Tibial nerve (tissue), 4 donors: Measurements from ENCODE around the gene PGBD4. TPM values are rescaled to one million over a fixed set of nuclear protein-coding genes. Genes with fewer than 3 reads are reported as not detected.

ENCODE experiments used
- DNase-seq, 2 donors: peaks; one replicate each; pipeline ENCODE4 v3.0.0-alpha.2; 2019; ENCODE audit warnings: low spot score in 2 of 2
- H3K27ac ChIP-seq, 4 donors: fragments of 200-600 bp; sonication (generic) in 3 of 4; one replicate each; pipeline ENCODE4 v1.5.1; 2017 to 2019; ENCODE audit warnings: mild to moderate bottlenecking in 1 of 4
- H3K27me3 ChIP-seq, 2 donors: fragments of 200-600 bp; sonication (generic) in 1 of 2; one replicate each; pipeline versions ENCODE4 v1.5.1 to v1.6.0; 2017 to 2019
- H3K36me3 ChIP-seq, 3 donors: fragments of 200-600 bp; sonication (generic); one replicate each; pipeline ENCODE4 v1.5.1; 2018 to 2019
- H3K4me1 ChIP-seq, 4 donors: fragments of 200-600 bp; sonication (generic) in 3 of 4; one replicate each; pipeline ENCODE4 v1.5.1; 2017 to 2019
- H3K4me3 ChIP-seq, 4 donors: fragments of 200-600 bp; sonication (generic) in 3 of 4; one replicate each; pipeline ENCODE4 v1.5.1; 2017 to 2019; ENCODE audit warnings: mild to moderate bottlenecking in 1 of 4, moderate library complexity in 1 of 4
- H3K9me3 ChIP-seq, 4 donors: fragments of 200-600 bp; sonication (generic) in 3 of 4; one replicate each; pipeline ENCODE4 v1.5.1; 2017 to 2019
- CTCF ChIP-seq, 5 experiments: fragments of 200-600 bp in 3 of 5; fragments of 450-650 bp in 2 of 5; sonication (generic) in 3 of 5; IDR thresholded peaks; one replicate each; pipeline ENCODE4 v1.5.1; 2016 to 2019; ENCODE audit warnings: antibody characterized with exemption in 5 of 5, mild to moderate bottlenecking in 3 of 5, moderate library complexity in 2 of 5
- EP300 ChIP-seq, 2 donors: sonication (generic); formaldehyde crosslinking; IDR thresholded peaks; one replicate each; pipeline ENCODE4 v1.6.1; 2017; ENCODE audit warnings: antibody characterized with exemption in 2 of 2, mild to moderate bottlenecking in 1 of 2
- POLR2A ChIP-seq, 2 donors: fragments of 450-650 bp; IDR thresholded peaks; one replicate each; pipeline ENCODE4 v1.6.1; 2017; ENCODE audit warnings: antibody characterized with exemption in 2 of 2, mild to moderate bottlenecking in 2 of 2, moderate library complexity in 2 of 2
- WGBS, 2 donors: methylation state at CpG; one replicate each; pipeline ENCODE4 v1.1.5; 2018; 5-methylcytosine and 5-hydroxymethylcytosine counted together
- total RNA-seq, 4 donors: library from RNA; depleted of rRNA; stranded (reverse); fragments of >200 nt; gene quantifications; one replicate each; pipeline ENCODE4 v1.1.0, GENCODE V29; 2016

Gene PGBD4
- total RNA-seq, 4 donors from 2014 or later: 0.90 to 2.9 (median 1.9) TPM

- no peak for DNase-seq
- Histone ChIP-seq H3K4me1 (no peaks in the 10 kb centered on the region), H3K4me3 (no peak overlapping the region), H3K36me3 (no peaks in the 10 kb centered on the region), H3K27ac (no peak overlapping the region), H3K9me3 (no peaks in the 10 kb centered on the region), H3K27me3 (no peaks in the 10 kb centered on the region)
- TF ChIP-seq EP300 (IDR thresholded peaks at IDR 0.05) (no peak), CTCF (IDR thresholded peaks at IDR 0.05) (no peak), POLR2A (IDR thresholded peaks at IDR 0.05) (no peak)
- WGBS, 2 donors: 69 to 78% methylated on average over 6 of the region's 6 CpGs
Observed at GRCh38 chr15:34070003-34070402, 31.9 kb upstream of the PGBD4 start.

GRCh38 chr15:34076785-34077184 is 25.1 kb upstream of the PGBD4 start:
- Histone ChIP-seq H3K27ac (no peak overlapping the region), H3K4me1 (no peaks in the 10 kb centered on the region), H3K9me3 (no peaks in the 10 kb centered on the region), H3K4me3 (no peak overlapping the region), H3K27me3 (no peaks in the 10 kb centered on the region), H3K36me3 (peaks cover 0 to 6% (median 0%) of the 10 kb centered on the region in 3 donors)
- TF ChIP-seq POLR2A (IDR thresholded peaks at IDR 0.05): no peak
- TF ChIP-seq EP300 (IDR thresholded peaks at IDR 0.05): no peak
- no peak for TF ChIP-seq CTCF (IDR thresholded peaks at IDR 0.05)
- DNase-seq: no peak
- WGBS, 2 donors: 92 to 98% methylated on average over 4 of the region's 4 CpGs

DNA sequence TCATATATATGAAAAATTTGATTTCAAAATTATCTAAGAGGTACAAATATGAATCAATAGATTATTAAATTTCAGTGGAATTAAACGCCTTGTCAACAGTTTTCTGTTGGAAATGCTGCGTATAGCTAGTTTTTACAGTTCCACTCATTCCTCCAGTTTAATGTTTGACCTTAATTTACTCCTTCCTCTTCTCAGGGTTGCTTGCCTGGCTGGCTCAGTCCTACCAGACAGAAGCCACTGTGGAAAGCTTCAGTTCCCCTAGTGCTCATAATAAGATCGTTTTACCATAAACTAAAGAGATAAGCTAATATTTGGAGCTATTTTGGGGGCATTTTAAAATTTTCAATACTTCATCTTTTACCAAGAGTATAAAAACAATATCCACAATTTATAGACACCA is 23.0 kb upstream of the PGBD4 start:
- Histone ChIP-seq H3K27me3 (no peaks in the 10 kb centered on the region), H3K4me1 (no peaks in the 10 kb centered on the region), H3K4me3 (no peak overlapping the region), H3K27ac (no peak overlapping the region), H3K36me3 (peaks cover 0 to 25% (median 0%) of the 10 kb centered on the region in 3 donors), H3K9me3 (no peaks in the 10 kb centered on the region)
- TF ChIP-seq EP300 (IDR thresholded peaks at IDR 0.05) (no peak), POLR2A (IDR thresholded peaks at IDR 0.05) (no peak), CTCF (IDR thresholded peaks at IDR 0.05) (no peak)
- 87 to 88% methylated on average over 3 of the region's 3 CpGs for WGBS, 2 donors
- no peak for DNase-seq

DNA sequence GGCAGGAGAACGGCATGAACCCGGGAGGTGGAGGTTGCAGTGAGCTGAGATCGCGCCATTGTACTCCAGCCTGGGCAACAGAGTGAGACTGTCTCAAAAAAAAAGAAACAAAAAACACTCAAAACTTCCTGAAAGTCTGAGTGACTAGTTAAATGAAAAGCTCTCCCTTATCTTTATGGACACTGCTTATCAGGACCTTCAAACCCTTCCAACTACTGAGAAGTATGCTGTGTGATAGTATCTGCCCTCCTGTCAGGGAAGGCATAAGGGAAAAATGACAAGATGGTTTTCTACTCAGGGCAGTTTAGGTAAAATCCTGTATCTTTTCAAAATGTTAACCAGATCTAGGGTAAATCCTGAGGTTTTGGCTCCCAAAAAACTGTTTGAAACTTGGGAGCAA is 22.0 kb upstream of the PGBD4 start:
- Histone ChIP-seq H3K27ac (no peak overlapping the region), H3K36me3 (peaks cover 0 to 34% (median 0%) of the 10 kb centered on the region in 3 donors), H3K9me3 (no peaks in the 10 kb centered on the region), H3K4me1 (no peaks in the 10 kb centered on the region), H3K27me3 (no peaks in the 10 kb centered on the region), H3K4me3 (no peak overlapping the region)
- no peak for TF ChIP-seq EP300 (IDR thresholded peaks at IDR 0.05)
- no peak for DNase-seq
- 94 to 95% methylated on average over 4 of the region's 4 CpGs for WGBS, 2 donors

DNA sequence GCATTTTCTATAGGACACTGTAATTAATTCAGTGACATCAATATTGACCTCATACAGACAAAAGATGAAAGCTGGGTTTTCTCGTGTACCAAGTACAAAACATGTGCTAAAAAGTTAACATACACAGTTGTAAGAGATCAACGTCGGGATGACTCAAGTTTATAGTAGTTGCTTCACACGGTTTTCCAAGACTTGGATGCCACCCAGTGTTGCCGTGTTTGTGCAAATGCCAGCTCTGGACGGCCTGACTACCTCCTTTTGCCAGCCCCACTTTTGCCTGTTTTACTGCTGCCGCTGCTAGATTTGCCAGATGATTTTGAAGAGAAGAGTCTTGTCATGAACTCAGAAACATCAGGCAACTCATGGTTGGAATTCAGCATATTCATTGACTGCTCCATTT is 17.8 kb upstream of the PGBD4 start:
- TF ChIP-seq EP300 (IDR thresholded peaks at IDR 0.05) (no peak), CTCF (IDR thresholded peaks at IDR 0.05) (no peak), POLR2A (IDR thresholded peaks at IDR 0.05) (no peak)
- WGBS, 2 donors: 70 to 73% methylated on average over 7 of the region's 7 CpGs
- Histone ChIP-seq H3K9me3 (no peaks in the 10 kb centered on the region), H3K27me3 (no peaks in the 10 kb centered on the region), H3K4me1 (no peaks in the 10 kb centered on the region), H3K36me3 (peaks cover 0 to 65% (median 0%) of the 10 kb centered on the region in 3 donors), H3K27ac (no peak overlapping the region), H3K4me3 (no peak overlapping the region)
- no peak for DNase-seq

DNA sequence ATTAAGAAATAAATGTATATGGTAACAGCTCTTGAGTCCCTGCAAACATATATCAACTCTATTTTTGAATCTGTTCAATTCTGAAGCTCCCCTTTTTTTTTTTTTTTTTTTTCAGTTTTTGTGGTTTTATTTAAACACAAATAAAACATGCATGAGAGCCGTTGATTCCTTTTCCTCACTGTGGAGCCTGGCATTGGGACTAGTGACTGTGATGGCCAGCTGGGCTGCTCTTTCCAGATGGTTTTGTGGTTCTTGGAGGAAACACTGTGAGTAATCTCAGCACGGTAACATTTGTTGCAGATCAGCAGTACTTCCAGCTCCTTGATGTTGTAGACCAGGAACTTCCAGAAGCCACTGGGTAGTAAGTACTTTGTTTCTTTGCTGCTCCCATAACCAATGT is 16.1 kb upstream of the PGBD4 start:
- Histone ChIP-seq H3K4me1 (no peaks in the 10 kb centered on the region), H3K36me3 (peaks cover 0 to 80% (median 0%) of the 10 kb centered on the region in 3 donors), H3K9me3 (no peaks in the 10 kb centered on the region), H3K27ac (no peak overlapping the region), H3K27me3 (no peaks in the 10 kb centered on the region), H3K4me3 (no peak overlapping the region)
- 78 to 93% methylated on average over 2 of the region's 2 CpGs for WGBS, 2 donors
- TF ChIP-seq EP300 (IDR thresholded peaks at IDR 0.05): no peak
- no peak for TF ChIP-seq POLR2A (IDR thresholded peaks at IDR 0.05)
- no peak for TF ChIP-seq CTCF (IDR thresholded peaks at IDR 0.05)
- no peak for DNase-seq
